ENCODE data around the gene CENATAC. TPM values are rescaled to one million over a fixed set of nuclear protein-coding genes. Genes with fewer than 3 reads are reported as not detected.

CENATAC gene
- total and polyA plus RNA-seq, 9 of the 15 experiments (the other 6 are each of a cell fraction or from before 2014, with no cell fraction given): 2.4 to 25.5 (median 13.7) TPM

GRCh38 chr11:119015054-119015611 lies 17.2 kb downstream of the CENATAC start (continued):
- TF ChIP-seq OTX1 (CRISPR knock-in tag; IDR thresholded peaks at IDR 0.05): no peak
- no peak for TF ChIP-seq SRSF1 (IDR thresholded peaks at IDR 0.05; ENCODE audit: low read depth, low read length)
- 0 out of 2 replicates have a peak, but pooled peaks have one; percentile 12 for TF ChIP-seq STAT5A (IDR thresholded peaks at IDR 0.05; ENCODE audit: borderline replicate concordance, low read length)
- TF ChIP-seq POLR2H (tag; IDR thresholded peaks at IDR 0.05; ENCODE audit: low read depth): peak; percentile 47; the same call in 1 of the 2 replicates
- TF ChIP-seq ZNF780A (CRISPR knock-in tag; IDR thresholded peaks at IDR 0.05): no peak
- no peak for TF ChIP-seq ZNF398 (CRISPR knock-in tag; IDR thresholded peaks at IDR 0.05)
- TF ChIP-seq ARID3A (IDR thresholded peaks at IDR 0.05; ENCODE audit: borderline replicate concordance, low read depth, low read length): no peak
- no peak for TF ChIP-seq ZNF354B (CRISPR knock-in tag; IDR thresholded peaks at IDR 0.05)
- TF ChIP-seq TAL1 (IDR thresholded peaks at IDR 0.05): no peak
- TF ChIP-seq, protein P1, sequence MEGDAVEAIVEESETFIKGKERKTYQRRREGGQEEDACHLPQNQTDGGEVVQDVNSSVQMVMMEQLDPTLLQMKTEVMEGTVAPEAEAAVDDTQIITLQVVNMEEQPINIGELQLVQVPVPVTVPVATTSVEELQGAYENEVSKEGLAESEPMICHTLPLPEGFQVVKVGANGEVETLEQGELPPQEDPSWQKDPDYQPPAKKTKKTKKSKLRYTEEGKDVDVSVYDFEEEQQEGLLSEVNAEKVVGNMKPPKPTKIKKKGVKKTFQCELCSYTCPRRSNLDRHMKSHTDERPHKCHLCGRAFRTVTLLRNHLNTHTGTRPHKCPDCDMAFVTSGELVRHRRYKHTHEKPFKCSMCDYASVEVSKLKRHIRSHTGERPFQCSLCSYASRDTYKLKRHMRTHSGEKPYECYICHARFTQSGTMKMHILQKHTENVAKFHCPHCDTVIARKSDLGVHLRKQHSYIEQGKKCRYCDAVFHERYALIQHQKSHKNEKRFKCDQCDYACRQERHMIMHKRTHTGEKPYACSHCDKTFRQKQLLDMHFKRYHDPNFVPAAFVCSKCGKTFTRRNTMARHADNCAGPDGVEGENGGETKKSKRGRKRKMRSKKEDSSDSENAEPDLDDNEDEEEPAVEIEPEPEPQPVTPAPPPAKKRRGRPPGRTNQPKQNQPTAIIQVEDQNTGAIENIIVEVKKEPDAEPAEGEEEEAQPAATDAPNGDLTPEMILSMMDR (IDR thresholded peaks at IDR 0.05 in 2 of 3, conservative IDR thresholded peaks at IDR 0.05 in 1 of 3; ENCODE audit: insufficient read depth in 2 of 3, low read depth in 1 of 3, low read length in 3 of 3): peak; percentile 7 to 49 (median 47); a peak in 5 of 6 replicates
- TF ChIP-seq MYBL2 (IDR thresholded peaks at IDR 0.05; ENCODE audit: low read depth): no peak
- TF ChIP-seq MYBL2 (CRISPR knock-in tag; IDR thresholded peaks at IDR 0.05; ENCODE audit: borderline replicate concordance): no peak
- TF ChIP-seq DNMT1 (IDR thresholded peaks at IDR 0.05): no peak
- no peak for TF ChIP-seq NR2C1 (IDR thresholded peaks at IDR 0.05)
- TF ChIP-seq NR2C1 (tag; IDR thresholded peaks at IDR 0.05): no peak
- TF ChIP-seq, protein P2, sequence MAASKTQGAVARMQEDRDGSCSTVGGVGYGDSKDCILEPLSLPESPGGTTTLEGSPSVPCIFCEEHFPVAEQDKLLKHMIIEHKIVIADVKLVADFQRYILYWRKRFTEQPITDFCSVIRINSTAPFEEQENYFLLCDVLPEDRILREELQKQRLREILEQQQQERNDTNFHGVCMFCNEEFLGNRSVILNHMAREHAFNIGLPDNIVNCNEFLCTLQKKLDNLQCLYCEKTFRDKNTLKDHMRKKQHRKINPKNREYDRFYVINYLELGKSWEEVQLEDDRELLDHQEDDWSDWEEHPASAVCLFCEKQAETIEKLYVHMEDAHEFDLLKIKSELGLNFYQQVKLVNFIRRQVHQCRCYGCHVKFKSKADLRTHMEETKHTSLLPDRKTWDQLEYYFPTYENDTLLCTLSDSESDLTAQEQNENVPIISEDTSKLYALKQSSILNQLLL (CRISPR knock-in tag; IDR thresholded peaks at IDR 0.05; ENCODE audit: borderline replicate concordance): no peak
- TF ChIP-seq HNRNPL (IDR thresholded peaks at IDR 0.05; ENCODE audit: low read depth, low read length): no peak
- TF ChIP-seq ZNF24 (IDR thresholded peaks at IDR 0.05): no peak
- no peak for TF ChIP-seq HSF4 (CRISPR knock-in tag; IDR thresholded peaks at IDR 0.05; ENCODE audit: borderline replicate concordance)
- no peak for TF ChIP-seq TCFL5 (CRISPR knock-in tag; conservative IDR thresholded peaks at IDR 0.05)
- no peak for TF ChIP-seq SMARCB1 (IDR thresholded peaks at IDR 0.05; ENCODE audit: insufficient read length, low read depth)
